Inflammatory macrophage treated with lipopolysaccharide for 1 hour (primary cell): ENCODE measurements around the gene WDR90.

Source experiments
- DNase-seq, 2 donors: peaks; one replicate each; pipeline ENCODE4 v3.0.0-alpha.2; 2020 to 2022

The WDR90 gene

DNA sequence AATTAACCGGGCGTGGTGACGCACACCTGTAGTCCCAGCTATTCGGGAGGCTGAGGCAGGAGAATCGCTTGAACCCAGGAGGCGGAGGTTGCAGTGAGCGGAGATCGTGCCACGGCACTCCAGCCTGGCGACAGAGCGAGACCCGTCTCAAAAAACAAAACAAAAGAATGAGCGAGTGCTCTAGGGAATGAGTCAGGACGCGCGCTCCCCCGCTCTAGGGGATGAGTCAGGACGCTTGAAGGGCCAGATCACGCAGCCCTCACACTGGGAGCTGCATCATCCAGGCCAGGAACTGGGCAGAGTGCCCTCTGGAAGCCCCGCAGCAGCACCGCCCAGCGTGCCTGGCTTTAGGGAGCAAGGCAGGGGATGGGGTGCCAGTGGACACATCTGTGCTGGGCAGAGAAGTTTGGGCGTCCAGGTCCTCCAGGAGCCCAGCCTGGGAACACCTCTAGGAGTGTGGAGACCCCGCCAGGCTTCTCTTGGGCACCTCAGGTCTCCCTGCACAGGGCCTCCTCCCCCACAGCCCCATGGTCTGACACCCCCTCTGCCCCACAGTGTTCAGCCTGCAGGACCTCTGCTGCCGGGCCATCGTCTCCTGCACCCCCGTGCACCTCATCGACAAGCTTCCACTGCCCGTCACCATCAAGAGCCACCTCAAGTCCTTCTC is 22.2 kb upstream of the WDR90 start:
- no peak for DNase-seq

DNA sequence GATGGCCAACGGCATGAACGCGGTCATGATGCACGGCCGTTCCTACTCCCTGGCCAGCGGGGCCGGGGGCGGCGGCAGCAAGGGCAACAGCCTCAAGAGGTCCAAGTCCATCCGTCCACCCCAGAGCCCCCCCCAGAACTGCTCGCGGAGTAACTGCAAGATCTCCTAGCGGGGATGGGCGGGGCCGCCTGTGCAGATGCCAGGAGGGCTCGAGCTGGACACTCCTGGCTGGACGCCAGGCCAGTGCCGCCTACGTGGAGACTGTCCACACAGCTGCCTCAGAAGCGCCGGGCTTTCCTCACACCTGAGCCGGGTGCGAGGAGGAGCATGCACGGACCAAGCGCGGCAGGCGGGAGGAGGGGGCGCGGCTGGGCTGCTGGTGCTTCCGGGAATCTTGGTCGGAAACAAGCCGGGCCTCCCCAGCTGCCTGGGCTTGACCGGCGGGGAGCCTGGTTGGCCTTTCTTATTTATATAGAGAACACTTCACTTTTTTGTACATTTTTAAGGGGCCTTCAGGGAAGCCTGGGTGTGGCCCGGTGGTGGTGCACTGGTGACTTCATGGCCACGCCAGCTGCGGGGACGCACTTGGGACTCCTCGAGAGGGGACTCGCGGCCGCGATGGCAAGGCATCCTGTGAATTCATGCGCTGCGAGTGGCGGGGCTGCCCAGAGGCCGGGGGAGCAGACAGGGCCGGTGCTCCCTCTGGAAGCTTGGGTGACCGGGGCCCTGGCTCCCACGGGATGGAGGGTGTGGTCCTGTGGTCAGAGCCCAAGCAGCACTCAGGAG is 21.5 kb upstream of the WDR90 start:
- no peak for DNase-seq

GRCh38 chr16:628321-629061 is 20.7 kb upstream of the WDR90 start:
- DNase-seq = no peak

DNA sequence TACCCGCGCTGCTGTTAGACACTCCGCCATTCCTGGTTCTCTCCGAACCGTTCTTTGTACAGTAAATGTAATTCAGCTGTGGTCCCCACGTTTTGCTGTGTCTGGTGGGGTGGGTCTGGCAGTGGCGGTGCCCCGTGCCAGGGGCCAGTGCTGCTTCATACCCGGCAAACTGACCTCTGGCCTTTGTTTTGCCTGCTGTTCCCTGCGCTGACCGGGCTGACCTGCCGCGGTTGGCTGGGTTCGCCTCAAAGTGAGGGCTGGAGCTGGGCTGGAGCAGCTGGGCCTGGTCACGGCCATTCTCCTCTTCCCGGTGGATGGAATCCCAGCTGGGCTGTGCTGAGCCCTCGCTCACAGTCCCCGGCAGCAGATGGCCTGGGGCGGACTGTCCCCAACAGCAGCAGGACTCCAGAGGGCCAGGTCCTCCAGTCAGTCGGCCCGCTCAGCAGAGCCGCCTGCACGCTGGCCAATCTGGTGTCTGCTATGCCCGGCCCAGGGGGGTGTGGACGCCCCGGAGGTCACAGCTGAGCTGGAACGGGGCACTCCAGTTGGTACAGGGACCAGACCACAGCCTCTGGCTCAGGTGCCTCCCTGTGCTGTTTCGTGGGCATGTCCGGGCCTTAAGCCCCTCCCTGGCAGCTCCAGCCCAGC is 19.9 kb upstream of the WDR90 start:
- DNase-seq = no peak

DNA sequence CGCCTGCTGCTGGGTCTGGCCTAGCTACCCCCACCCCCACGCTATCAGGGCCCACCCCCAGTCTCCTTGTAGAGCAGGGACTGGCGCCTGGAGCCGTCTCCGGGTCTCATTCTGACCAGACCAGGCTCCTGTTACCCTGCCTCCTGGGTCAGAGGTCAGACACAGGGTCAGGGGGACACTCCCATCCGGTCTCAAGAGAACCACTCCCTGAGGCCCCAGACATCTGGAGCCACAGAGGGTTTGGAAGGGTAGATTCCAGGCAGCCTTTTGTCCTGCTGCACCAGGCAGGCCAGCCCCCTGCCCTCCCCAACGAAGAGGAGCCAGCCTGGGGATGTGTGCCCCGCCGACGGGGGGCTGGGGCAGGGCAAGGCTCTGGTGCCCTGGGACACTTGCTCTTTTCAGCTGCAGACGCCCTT is 19.3 kb upstream of the WDR90 start:
- DNase-seq = no peak

GRCh38 chr16:630249-630814 is 18.8 kb upstream of the WDR90 start:
- peak in 1 of 2 donors; percentile 33 for DNase-seq

DNA sequence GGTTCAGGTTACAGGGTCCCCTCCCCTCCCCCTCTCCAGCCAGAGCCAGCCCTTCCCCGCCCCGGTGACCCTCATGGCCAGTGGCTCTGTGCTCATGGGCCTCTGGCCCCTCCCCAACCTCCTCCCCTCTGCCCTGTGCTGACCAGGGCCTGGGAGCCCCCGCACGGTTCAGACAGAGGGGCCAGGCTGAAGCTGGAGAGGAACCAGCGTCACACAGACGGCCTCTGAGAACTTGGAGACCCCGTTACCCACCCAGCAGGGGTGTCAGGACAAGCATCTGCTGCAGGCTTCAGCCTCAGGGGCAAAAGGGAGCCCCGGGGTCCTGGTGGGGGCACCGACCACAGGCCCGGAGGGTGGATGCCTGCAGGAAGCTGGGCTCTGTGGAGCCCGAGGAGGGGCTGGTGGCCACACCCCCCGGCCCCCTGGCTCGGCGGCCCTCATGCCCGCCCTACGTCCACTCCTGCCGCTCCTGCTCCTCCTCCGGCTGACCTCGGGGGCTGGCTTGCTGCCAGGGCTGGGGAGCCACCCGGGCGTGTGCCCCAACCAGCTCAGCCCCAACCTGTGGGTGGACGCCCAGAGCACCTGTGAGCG is 18.3 kb upstream of the WDR90 start, which contains the start of gene WFIKKN1:
Gene WFIKKN1 (plus strand): TSS at position 171 of the 591 bp plus-strand sequence. CDS start 269 bp downstream, at position 440.
- no peak for DNase-seq

GRCh38 chr16:631808-632358 is 17.3 kb upstream of the WDR90 start:
- DNase-seq = no peak

GRCh38 chr16:632486-633335 is 16.5 kb upstream of the WDR90 start:
- DNase-seq = no peak

- DNase-seq = no peak
Observed at GRCh38 chr16:633336-634050, 15.7 kb upstream of the WDR90 start.

DNA sequence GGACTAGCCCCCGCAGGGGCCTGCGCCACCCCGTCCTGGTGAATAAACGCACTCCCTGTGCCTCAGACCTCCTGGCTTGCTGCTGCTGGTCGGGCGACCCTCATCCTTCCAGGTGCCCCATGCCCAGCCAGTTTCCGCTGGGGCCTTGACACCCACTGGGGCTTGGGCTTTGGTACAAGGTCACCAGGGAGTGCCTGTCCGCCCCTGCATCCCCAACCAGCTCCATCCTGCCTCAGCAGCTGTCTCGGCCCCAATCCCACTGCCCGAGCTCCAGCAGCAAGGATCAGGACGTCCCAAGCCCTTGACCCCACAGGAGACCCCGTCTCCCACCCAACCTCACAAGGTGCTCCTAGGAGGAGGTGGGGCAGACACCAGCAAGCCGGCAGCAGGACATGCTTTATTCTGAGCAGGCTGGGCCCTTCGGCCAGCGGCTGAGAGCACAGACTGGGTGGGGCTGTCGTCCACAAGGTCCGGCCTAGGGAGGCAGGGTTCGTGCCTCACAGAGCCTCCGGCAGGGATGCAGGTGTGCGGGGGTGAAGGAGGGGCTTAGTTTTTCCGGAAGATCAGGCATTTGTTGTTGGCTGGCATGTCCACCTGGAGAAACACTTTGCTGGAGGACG is 15.0 kb upstream of the WDR90 start:
- DNase-seq = no peak

GRCh38 chr16:634996-635395 is 14.2 kb upstream of the WDR90 start:
- DNase-seq = no peak

DNA sequence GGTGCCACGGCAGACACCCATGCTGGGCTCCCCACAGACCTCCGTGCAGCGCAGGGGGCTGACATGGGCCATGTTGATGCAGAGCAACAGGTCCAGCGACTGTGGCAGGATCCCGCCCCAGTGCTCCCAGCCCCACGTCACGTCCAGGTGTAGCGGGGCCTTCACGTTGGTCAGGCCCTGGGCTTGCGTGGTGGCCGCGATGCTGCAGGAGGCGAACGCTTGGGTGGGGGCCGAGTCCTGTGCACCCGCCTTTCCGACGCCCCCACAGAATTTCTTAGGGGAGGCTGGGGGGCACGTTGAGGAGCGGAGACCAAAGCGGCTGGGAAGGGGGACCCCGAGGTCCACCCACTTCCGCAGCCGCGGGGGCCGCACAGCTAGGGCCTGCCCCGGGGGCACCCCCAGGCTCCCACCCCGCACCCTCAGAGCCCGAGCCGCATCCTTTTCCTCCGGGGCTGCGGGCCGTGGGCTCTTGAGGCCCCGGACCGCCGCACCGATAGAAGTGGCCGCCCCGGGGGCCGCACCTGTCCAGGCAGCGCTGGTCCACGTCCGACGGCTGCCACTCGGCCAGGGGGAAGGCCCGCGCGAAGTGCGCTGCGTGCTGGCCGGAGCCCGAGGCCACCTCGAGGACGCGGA is 13.5 kb upstream of the WDR90 start:
- no peak for DNase-seq

- DNase-seq = peak; percentile 86 to 98
Observed at GRCh38 chr16:636206-637080, 12.7 kb upstream of the WDR90 start, which contains the start of gene METTL26. METTL26 (minus strand) TSS chr16:636305; CDS start chr16:636290, 15 bp downstream.

- DNase-seq = peak; percentile 82 to 91
Observed at GRCh38 chr16:637081-638018, 11.8 kb upstream of the WDR90 start.

DNA sequence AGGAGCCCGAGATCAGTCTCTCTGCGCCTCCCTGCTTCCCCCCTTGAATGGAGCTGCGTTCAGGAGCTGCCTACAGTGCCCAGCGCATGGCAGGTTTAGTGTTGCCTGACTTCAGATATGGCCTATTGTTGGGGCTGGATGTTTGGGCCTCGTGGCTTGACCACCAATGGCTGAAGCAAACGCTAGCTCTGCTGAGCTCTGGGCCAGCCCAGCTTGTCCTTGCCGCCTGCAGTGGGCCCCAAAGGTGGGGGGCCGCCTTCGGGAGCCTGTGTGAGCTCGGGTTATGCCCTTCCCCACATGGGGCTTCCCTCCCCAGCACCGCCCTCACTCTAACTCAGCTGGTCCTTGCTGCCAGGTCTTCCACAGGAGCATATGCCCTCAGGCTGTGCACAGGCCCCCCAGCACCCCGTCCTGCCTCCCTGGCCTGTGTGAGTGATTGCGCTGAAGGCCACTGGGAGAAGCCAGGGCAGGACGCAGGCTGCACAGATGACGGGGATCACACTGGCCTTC is 11.1 kb upstream of the WDR90 start:
- no peak for DNase-seq

DNA sequence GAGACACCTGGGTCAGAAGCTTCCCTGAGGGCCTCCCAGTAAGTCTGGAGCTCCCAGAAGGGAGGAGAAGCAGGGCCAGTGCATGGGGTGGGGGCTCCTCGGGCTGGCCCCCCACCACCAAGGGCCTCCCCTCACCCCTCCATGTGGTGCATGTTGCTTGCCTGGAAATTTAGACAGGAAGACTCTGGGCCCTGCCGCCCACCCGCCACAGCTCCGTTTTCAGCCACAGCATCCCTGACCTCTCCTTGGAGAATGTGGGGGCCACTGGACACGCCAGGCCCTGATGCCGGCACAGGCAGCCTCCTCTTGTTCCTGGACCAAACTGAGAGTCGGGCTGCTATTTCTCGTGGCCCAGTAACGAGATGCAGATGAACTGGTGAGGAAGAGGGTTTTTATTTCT is 10.3 kb upstream of the WDR90 start:
- no peak for DNase-seq
